Sigmoid colon (tissue), 7 donors: ENCODE results near the gene PHACTR3. TPM values are rescaled to one million over a fixed set of nuclear protein-coding genes. Genes with fewer than 3 reads are reported as not detected.
A peak's percentile ranks its signal among the peaks of the same experiment; 100 is the strongest.

Source experiments
- DNase-seq: peaks from one replicate; pipeline ENCODE4 v3.0.0-alpha.2; 2019
- H3K27ac ChIP-seq, 4 donors: fragments of 200-600 bp; sonication (generic); one replicate each; pipeline ENCODE4 v1.5.1; 2016 to 2019; ENCODE audit warnings: mild to moderate bottlenecking in 1 of 4
- H3K27me3 ChIP-seq, 3 donors: fragments of 200-600 bp; sonication (generic); one replicate each; pipeline ENCODE4 v1.5.1; 2019; ENCODE audit warnings: mild to moderate bottlenecking in 1 of 3
- H3K36me3 ChIP-seq, 4 donors: fragments of 200-600 bp; sonication (generic); one replicate each; pipeline ENCODE4 v1.5.1; 2016 to 2019
- H3K4me1 ChIP-seq, 4 donors: fragments of 200-600 bp; sonication (generic); one replicate each; pipeline ENCODE4 v1.5.1; 2017 to 2019
- H3K4me3 ChIP-seq, 4 donors: fragments of 200-600 bp; sonication (generic); one replicate each; pipeline ENCODE4 v1.5.1; 2017 to 2019; ENCODE audit warnings: mild to moderate bottlenecking in 2 of 4, moderate library complexity in 1 of 4
- H3K9me3 ChIP-seq, 4 donors: fragments of 200-600 bp in 3 of 4; sonication (generic) in 3 of 4; one replicate each; pipeline versions ENCODE4 v1.5.1 to v1.6.1; 2013 to 2019
- CTCF ChIP-seq, 4 experiments: fragments of 450-650 bp in 3 of 4; fragments of 200-600 bp in 1 of 4; IDR thresholded peaks; one replicate each; pipeline ENCODE4 v1.5.1; 2016 to 2019; ENCODE audit warnings: antibody characterized with exemption in 4 of 4, mild to moderate bottlenecking in 3 of 4, moderate library complexity in 2 of 4
- EP300 ChIP-seq, 4 donors: sonication (generic); formaldehyde crosslinking; IDR thresholded peaks; one replicate each; pipeline ENCODE4 v1.6.1; 2017; ENCODE audit warnings: antibody characterized with exemption in 4 of 4
- POLR2A ChIP-seq, 2 donors: fragments of 450-650 bp; IDR thresholded peaks; one replicate each; pipeline ENCODE4 v1.6.1; 2016; ENCODE audit warnings: antibody characterized with exemption in 2 of 2, mild to moderate bottlenecking in 2 of 2, moderate library complexity in 2 of 2
- POLR2AphosphoS5 ChIP-seq, 4 donors: sonication (generic); formaldehyde crosslinking; IDR thresholded peaks; one replicate each; pipeline ENCODE4 v1.6.1; 2017; ENCODE audit warnings: antibody characterized with exemption in 4 of 4
- WGBS, 2 donors: extraction: QIAGEN DNeasy Blood & Tissue Kit; methylation state at CpG; one replicate each; pipeline ENCODE4 v1.1.7; 2013; 5-methylcytosine and 5-hydroxymethylcytosine counted together
- intact Hi-C: fragments of 100-400 bp; cut with DNase I; formaldehyde crosslinking; loops from one replicate; pipeline ENCODE4 v1.15.1; 2023
- polyA plus RNA-seq, 3 donors: library from polyadenylated mRNA; stranded (reverse); fragments of 200-250 nt; gene quantifications; one replicate each; pipeline ENCODE4 v1.2.3, GENCODE V29; 2013
- total RNA-seq, 4 donors: library from RNA; depleted of rRNA; stranded (reverse); fragments of >200 nt; gene quantifications; one replicate each; pipeline ENCODE4 v1.1.0, GENCODE V29; 2016
- donor health status: healthy with polysubstance abuse.
- donor health status: Bipolar disorder and iron deficiency.
- donor health status: healthy.

The PHACTR3 gene
- total and polyA plus RNA-seq, 7 donors = under 0.01 to 1.5 (median 0.81) TPM

GRCh38 chr20:59823491-59824259 lies 219.3 kb downstream of the PHACTR3 start:
- peaks cover 0 to 23% (median 8%) of the 10 kb centered on the region in 4 donors for H3K4me1 ChIP-seq
- WGBS, 2 donors = 82 to 91% methylated on average over 8 of the region's 8 CpGs
- intact Hi-C loops = no loop called here
- TF ChIP-seq POLR2A (IDR thresholded peaks at IDR 0.05) = no peak
- TF ChIP-seq POLR2AphosphoS5 (IDR thresholded peaks at IDR 0.05) = no peak
- no peak for TF ChIP-seq EP300 (IDR thresholded peaks at IDR 0.05)
- TF ChIP-seq CTCF (IDR thresholded peaks at IDR 0.05) = no peak
- H3K36me3 ChIP-seq = no peaks in the 10 kb centered on the region
- H3K27me3 ChIP-seq = peaks cover 0 to 3% (median 0%) of the 10 kb centered on the region in 3 donors
- H3K4me3 ChIP-seq = no peak overlapping the region
- no peaks in the 10 kb centered on the region for H3K9me3 ChIP-seq
- no peak for DNase-seq
- H3K27ac ChIP-seq = no peak overlapping the region

- intact Hi-C loops = no loop called here
- no peak overlapping the region for H3K4me3 ChIP-seq
- H3K9me3 ChIP-seq = no peaks in the 10 kb centered on the region
- H3K27me3 ChIP-seq = no peaks in the 10 kb centered on the region
- WGBS, 2 donors = 54 to 77% methylated on average over 8 of the region's 8 CpGs
- no peak overlapping the region for H3K27ac ChIP-seq
- no peak for DNase-seq
- TF ChIP-seq CTCF (IDR thresholded peaks at IDR 0.05) = no peak
- TF ChIP-seq POLR2AphosphoS5 (IDR thresholded peaks at IDR 0.05) = no peak
- TF ChIP-seq EP300 (IDR thresholded peaks at IDR 0.05) = no peak
- no peak for TF ChIP-seq POLR2A (IDR thresholded peaks at IDR 0.05)
- H3K36me3 ChIP-seq = no peaks in the 10 kb centered on the region
- peaks cover 0 to 23% (median 8%) of the 10 kb centered on the region in 4 donors for H3K4me1 ChIP-seq
Measured at GRCh38 chr20:59824711-59825562, 220.6 kb downstream of the PHACTR3 start.

GRCh38 chr20:59825563-59825920 lies 221.2 kb downstream of the PHACTR3 start:
- Histone ChIP-seq H3K36me3 (no peaks in the 10 kb centered on the region), H3K4me3 (no peak overlapping the region), H3K27me3 (no peaks in the 10 kb centered on the region), H3K27ac (no peak overlapping the region), H3K9me3 (no peaks in the 10 kb centered on the region), H3K4me1 (peaks cover 0 to 19% (median 8%) of the 10 kb centered on the region in 4 donors)
- DNase-seq = no peak
- intact Hi-C loops = no loop called here
- 96 to 98% methylated on average over 4 of the region's 4 CpGs for whole genome bisulfite sequencing, 2 donors
- TF ChIP-seq POLR2A (IDR thresholded peaks at IDR 0.05) (no peak), CTCF (IDR thresholded peaks at IDR 0.05) (no peak), EP300 (IDR thresholded peaks at IDR 0.05) (no peak), POLR2AphosphoS5 (IDR thresholded peaks at IDR 0.05) (no peak)

GRCh38 chr20:59825944-59826759 lies 221.8 kb downstream of the PHACTR3 start:
- Histone ChIP-seq H3K36me3 (no peaks in the 10 kb centered on the region), H3K27ac (no peak overlapping the region), H3K27me3 (no peaks in the 10 kb centered on the region), H3K9me3 (no peaks in the 10 kb centered on the region), H3K4me3 (no peak overlapping the region), H3K4me1 (peaks cover 0 to 14% (median 8%) of the 10 kb centered on the region in 4 donors)
- WGBS, 2 donors = 31 to 71% methylated on average over 11 of the region's 11 CpGs
- intact Hi-C loops = no loop called here
- TF ChIP-seq POLR2A (IDR thresholded peaks at IDR 0.05) (peak in 1 of 2 donors; percentile 58), EP300 (IDR thresholded peaks at IDR 0.05) (no peak), POLR2AphosphoS5 (IDR thresholded peaks at IDR 0.05) (no peak)
- DNase-seq = no peak
